ENCODE results near the gene ZSWIM3. TPM values are rescaled to one million over a fixed set of nuclear protein-coding genes. Genes with fewer than 3 reads are reported as not detected.

Gene ZSWIM3
- total and polyA plus RNA-seq, 2 of the 13 experiments (the other 11 are each of a cell fraction or from before 2014, with no cell fraction given): 5.2 to 5.8 TPM

GRCh38 chr20:45905505-45906079 is 48.2 kb downstream of the ZSWIM3 start (continued):
- TF ChIP-seq GPBP1L1 (CRISPR knock-in tag; IDR thresholded peaks at IDR 0.05): no peak
- TF ChIP-seq HNRNPL (IDR thresholded peaks at IDR 0.05; ENCODE audit: low read depth, low read length): no peak
- no peak for TF ChIP-seq NONO (IDR thresholded peaks at IDR 0.05)
- TF ChIP-seq NONO (CRISPR knock-in tag; conservative IDR thresholded peaks at IDR 0.05): no peak
- TF ChIP-seq ZNF18 (CRISPR knock-in tag; IDR thresholded peaks at IDR 0.05; ENCODE audit: insufficient replicate concordance): no peak
- no peak for TF ChIP-seq GZF1 (CRISPR knock-in tag; IDR thresholded peaks at IDR 0.05)
- TF ChIP-seq ONECUT2 (CRISPR knock-in tag; IDR thresholded peaks at IDR 0.05): no peak
- 0 out of 2 replicates have a peak, but pooled peaks have one; percentile 14 for TF ChIP-seq ZNF766 (CRISPR knock-in tag; IDR thresholded peaks at IDR 0.05; ENCODE audit: borderline replicate concordance)
- no peak for TF ChIP-seq TFAP4 (IDR thresholded peaks at IDR 0.05; ENCODE audit: borderline replicate concordance, low read depth)
- TF ChIP-seq ELF3 (CRISPR knock-in tag; IDR thresholded peaks at IDR 0.05): no peak
- TF ChIP-seq PHF5A (CRISPR knock-in tag; IDR thresholded peaks at IDR 0.05; ENCODE audit: low read depth, unreplicated experiment): no peak
- TF ChIP-seq ZFY (CRISPR knock-in tag; IDR thresholded peaks at IDR 0.05): no peak
- no peak for TF ChIP-seq MXD4 (CRISPR knock-in tag; IDR thresholded peaks at IDR 0.05)
- TF ChIP-seq ZNF850 (CRISPR knock-in tag; conservative IDR thresholded peaks at IDR 0.05): no peak
- TF ChIP-seq AGO2 (optimal IDR thresholded peaks at IDR 0.05; ENCODE audit: low read depth, low read length): no peak
- TF ChIP-seq ZNF33B (CRISPR knock-in tag; IDR thresholded peaks at IDR 0.05): no peak
- TF ChIP-seq ZMAT3 (CRISPR knock-in tag; conservative IDR thresholded peaks at IDR 0.05): no peak
- TF ChIP-seq RFXAP (CRISPR knock-in tag; IDR thresholded peaks at IDR 0.05; ENCODE audit: borderline replicate concordance): no peak
- TF ChIP-seq ZNF431 (CRISPR knock-in tag; IDR thresholded peaks at IDR 0.05; ENCODE audit: borderline replicate concordance, low read depth): no peak
- TF ChIP-seq GPN1 (CRISPR knock-in tag; IDR thresholded peaks at IDR 0.05; ENCODE audit: borderline replicate concordance): no peak
- no peak for TF ChIP-seq ZNF777 (CRISPR knock-in tag; IDR thresholded peaks at IDR 0.05)
- peak; percentile 24; the same call in 1 of the 2 replicates for TF ChIP-seq SAP130 (CRISPR knock-in tag; IDR thresholded peaks at IDR 0.05; ENCODE audit: low read depth)
- TF ChIP-seq MTA1 (CRISPR knock-in tag; IDR thresholded peaks at IDR 0.05; ENCODE audit: borderline replicate concordance): no peak
- no peak for TF ChIP-seq MBNL3 (CRISPR knock-in tag; conservative IDR thresholded peaks at IDR 0.05)
- no peak for TF ChIP-seq ZNF720 (CRISPR knock-in tag; IDR thresholded peaks at IDR 0.05)
- TF ChIP-seq ZSCAN30 (CRISPR knock-in tag; IDR thresholded peaks at IDR 0.05): no peak
- 0 out of 2 replicates have a peak, but pooled peaks have one; percentile 26 for TF ChIP-seq DRAP1 (CRISPR knock-in tag; IDR thresholded peaks at IDR 0.05)
- TF ChIP-seq MYPOP (CRISPR knock-in tag; IDR thresholded peaks at IDR 0.05): 0 out of 2 replicates have a peak, but pooled peaks have one; percentile 30

All from HepG2 (cell line).